Stomach (tissue), 4 donors: Measurements from ENCODE around the gene BOLA1.

Experiments
- CTCF ChIP-seq, 7 experiments: fragments of 450-650 bp in 4 of 7; fragments of 200-600 bp in 3 of 7; sonication (generic) in 3 of 7; IDR thresholded peaks; one replicate each; pipeline ENCODE4 v1.5.1; 2016 to 2019; ENCODE audit warnings: antibody characterized with exemption in 7 of 7, control low read depth in 2 of 7, mild to moderate bottlenecking in 1 of 7
- POLR2A ChIP-seq, 4 donors: fragments of 450-650 bp; IDR thresholded peaks; one replicate each; pipeline ENCODE4 v1.6.1; 2016; ENCODE audit warnings: antibody characterized with exemption in 4 of 4, control low read depth in 2 of 4, mild to moderate bottlenecking in 1 of 4, moderate library complexity in 1 of 4
- POLR2AphosphoS5 ChIP-seq, 3 donors: sonication (generic); formaldehyde crosslinking; IDR thresholded peaks; one replicate each; pipeline ENCODE4 v1.6.1; 2016; ENCODE audit warnings: antibody characterized with exemption in 3 of 3

- TF ChIP-seq CTCF (IDR thresholded peaks at IDR 0.05) (no peak), POLR2A (IDR thresholded peaks at IDR 0.05) (peak in 1 of 4 donors; percentile 92), POLR2AphosphoS5 (IDR thresholded peaks at IDR 0.05) (peak; percentile 84 to 98 (median 98))
Observed at GRCh38 chr1:149887456-149888246, 11.7 kb upstream of the BOLA1 start.
